Sigmoid colon (tissue), 7 donors: Measurements from ENCODE around the gene DNAJB7. TPM values are rescaled to one million over a fixed set of nuclear protein-coding genes. Genes with fewer than 3 reads are reported as not detected.
"Not testable (repeated sequence)": the region's sequence is repeated elsewhere in the genome, so short reads cannot be mapped to it uniquely, and the experiment has no call there.

Source experiments
- DNase-seq: peaks from one replicate; pipeline ENCODE4 v3.0.0-alpha.2; 2019
- H3K27ac ChIP-seq, 4 donors: fragments of 200-600 bp; sonication (generic); one replicate each; pipeline ENCODE4 v1.5.1; 2016 to 2019; ENCODE audit warnings: mild to moderate bottlenecking in 1 of 4
- H3K27me3 ChIP-seq, 3 donors: fragments of 200-600 bp; sonication (generic); one replicate each; pipeline ENCODE4 v1.5.1; 2019; ENCODE audit warnings: mild to moderate bottlenecking in 1 of 3
- H3K36me3 ChIP-seq, 4 donors: fragments of 200-600 bp; sonication (generic); one replicate each; pipeline ENCODE4 v1.5.1; 2016 to 2019
- H3K4me1 ChIP-seq, 4 donors: fragments of 200-600 bp; sonication (generic); one replicate each; pipeline ENCODE4 v1.5.1; 2017 to 2019
- H3K4me3 ChIP-seq, 4 donors: fragments of 200-600 bp; sonication (generic); one replicate each; pipeline ENCODE4 v1.5.1; 2017 to 2019; ENCODE audit warnings: mild to moderate bottlenecking in 2 of 4, moderate library complexity in 1 of 4
- H3K9me3 ChIP-seq, 4 donors: fragments of 200-600 bp in 3 of 4; sonication (generic) in 3 of 4; one replicate each; pipeline versions ENCODE4 v1.5.1 to v1.6.1; 2013 to 2019
- EP300 ChIP-seq, 4 donors: sonication (generic); formaldehyde crosslinking; IDR thresholded peaks; one replicate each; pipeline ENCODE4 v1.6.1; 2017; ENCODE audit warnings: antibody characterized with exemption in 4 of 4
- POLR2A ChIP-seq, 2 donors: fragments of 450-650 bp; IDR thresholded peaks; one replicate each; pipeline ENCODE4 v1.6.1; 2016; ENCODE audit warnings: antibody characterized with exemption in 2 of 2, mild to moderate bottlenecking in 2 of 2, moderate library complexity in 2 of 2
- POLR2AphosphoS5 ChIP-seq, 4 donors: sonication (generic); formaldehyde crosslinking; IDR thresholded peaks; one replicate each; pipeline ENCODE4 v1.6.1; 2017; ENCODE audit warnings: antibody characterized with exemption in 4 of 4
- WGBS, 2 donors: extraction: QIAGEN DNeasy Blood & Tissue Kit; methylation state at CpG; one replicate each; pipeline ENCODE4 v1.1.7; 2013; 5-methylcytosine and 5-hydroxymethylcytosine counted together
- intact Hi-C: fragments of 100-400 bp; cut with DNase I; formaldehyde crosslinking; loops from one replicate; pipeline ENCODE4 v1.15.1; 2023
- polyA plus RNA-seq, 3 donors: library from polyadenylated mRNA; stranded (reverse); fragments of 200-250 nt; gene quantifications; one replicate each; pipeline ENCODE4 v1.2.3, GENCODE V29; 2013
- total RNA-seq, 4 donors: library from RNA; depleted of rRNA; stranded (reverse); fragments of >200 nt; gene quantifications; one replicate each; pipeline ENCODE4 v1.1.0, GENCODE V29; 2016
- TF ChIP-seq, protein P1 (sequence below), 4 experiments: fragments of 450-650 bp in 3 of 4; fragments of 200-600 bp in 1 of 4; IDR thresholded peaks; one replicate each; pipeline ENCODE4 v1.5.1; 2016 to 2019; ENCODE audit warnings: antibody characterized with exemption in 4 of 4, mild to moderate bottlenecking in 3 of 4, moderate library complexity in 2 of 4
- donor health status: healthy with polysubstance abuse.
- donor health status: Bipolar disorder and iron deficiency.
- donor health status: healthy.

DNAJB7 gene
- total and polyA plus RNA-seq, 7 donors, result 0.07 to 0.60 TPM; not detected in 5

DNA sequence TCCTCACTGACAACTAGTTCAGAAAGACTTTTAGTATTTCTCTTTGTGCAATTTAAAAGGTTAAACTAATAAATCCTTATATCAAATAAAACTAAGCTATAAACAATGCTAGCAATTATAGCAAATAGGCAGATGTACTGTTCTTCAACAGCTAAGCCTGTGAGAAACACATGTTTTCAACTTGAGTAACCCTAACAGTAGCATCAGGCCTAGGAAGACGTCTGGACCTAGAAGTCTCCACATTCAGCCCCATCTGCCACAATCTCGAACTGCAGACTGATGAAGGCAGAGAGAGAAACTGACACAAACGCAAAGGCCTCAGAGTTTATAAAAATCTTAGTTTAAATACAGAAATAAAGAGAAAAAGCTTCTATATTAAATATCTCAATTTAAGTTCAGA lies 8.0 kb downstream of the DNAJB7 start:
- 20 to 49% methylated on average over 3 of the region's 3 CpGs for WGBS, 2 donors
- Histone ChIP-seq H3K27ac (peak overlapping the region in 3 of 4 donors; percentile 35 to 99 (median 95)), H3K36me3 (peaks cover 0 to 16% (median 1%) of the 10 kb centered on the region in 4 donors), H3K27me3 (no peaks in the 10 kb centered on the region), H3K4me3 (peak overlapping the region in 1 of 4 donors; percentile 82), H3K4me1 (peaks cover 0 to 54% (median 53%) of the 10 kb centered on the region in 4 donors), H3K9me3 (no peaks in the 10 kb centered on the region)
- intact Hi-C loops, result loop anchor here (10.0 kb wide), 1 partner anchor 771 kb away; the partner anchor contains the start of genes DESI1 and XRCC6
- no peak for TF ChIP-seq POLR2AphosphoS5 (IDR thresholded peaks at IDR 0.05)
- TF ChIP-seq, protein P1, sequence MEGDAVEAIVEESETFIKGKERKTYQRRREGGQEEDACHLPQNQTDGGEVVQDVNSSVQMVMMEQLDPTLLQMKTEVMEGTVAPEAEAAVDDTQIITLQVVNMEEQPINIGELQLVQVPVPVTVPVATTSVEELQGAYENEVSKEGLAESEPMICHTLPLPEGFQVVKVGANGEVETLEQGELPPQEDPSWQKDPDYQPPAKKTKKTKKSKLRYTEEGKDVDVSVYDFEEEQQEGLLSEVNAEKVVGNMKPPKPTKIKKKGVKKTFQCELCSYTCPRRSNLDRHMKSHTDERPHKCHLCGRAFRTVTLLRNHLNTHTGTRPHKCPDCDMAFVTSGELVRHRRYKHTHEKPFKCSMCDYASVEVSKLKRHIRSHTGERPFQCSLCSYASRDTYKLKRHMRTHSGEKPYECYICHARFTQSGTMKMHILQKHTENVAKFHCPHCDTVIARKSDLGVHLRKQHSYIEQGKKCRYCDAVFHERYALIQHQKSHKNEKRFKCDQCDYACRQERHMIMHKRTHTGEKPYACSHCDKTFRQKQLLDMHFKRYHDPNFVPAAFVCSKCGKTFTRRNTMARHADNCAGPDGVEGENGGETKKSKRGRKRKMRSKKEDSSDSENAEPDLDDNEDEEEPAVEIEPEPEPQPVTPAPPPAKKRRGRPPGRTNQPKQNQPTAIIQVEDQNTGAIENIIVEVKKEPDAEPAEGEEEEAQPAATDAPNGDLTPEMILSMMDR (IDR thresholded peaks at IDR 0.05), result no peak
- DNase-seq, result no peak

- WGBS, 2 donors, result 64 to 77% methylated on average over 1 of the region's 1 CpG
Observed at GRCh38 chr22:40853333-40853732, 8.6 kb downstream of the DNAJB7 start.

GRCh38 chr22:40845816-40846215 lies 16.1 kb downstream of the DNAJB7 start:
- H3K27me3 ChIP-seq, H3K27ac ChIP-seq, DNase-seq, H3K4me3 ChIP-seq, H3K9me3 ChIP-seq: not testable (repeated sequence)
- intact Hi-C loops, result loop anchor here (10.0 kb wide), 1 partner anchor 289 kb away; no protein-coding TSS in a partner anchor
- Histone ChIP-seq H3K4me1 (peaks cover 0 to 15% (median 9%) of the 10 kb centered on the region in 4 donors), H3K36me3 (peaks cover 0 to 97% (median 42%) of the 10 kb centered on the region in 4 donors)
- 91 to 94% methylated on average over 11 of the region's 11 CpGs for WGBS, 2 donors

More at GRCh38 chr22:40853333-40853732, 8.6 kb downstream of the DNAJB7 start:
- H3K4me1 ChIP-seq, result peaks cover 0 to 51% (median 48%) of the 10 kb centered on the region in 4 donors
- peak overlapping the region in 1 of 4 donors; percentile 82 for H3K4me3 ChIP-seq
- H3K27me3 ChIP-seq, result no peaks in the 10 kb centered on the region
- TF ChIP-seq, protein P1 (IDR thresholded peaks at IDR 0.05), result no peak
- TF ChIP-seq POLR2AphosphoS5 (IDR thresholded peaks at IDR 0.05) (no peak), EP300 (IDR thresholded peaks at IDR 0.05) (no peak), POLR2A (IDR thresholded peaks at IDR 0.05) (no peak)
- H3K9me3 ChIP-seq, result no peaks in the 10 kb centered on the region
- no peak for DNase-seq
- H3K27ac ChIP-seq, result peak overlapping the region in 2 of 4 donors; percentile 95 to 99
- intact Hi-C loops, result loop anchor here (10.0 kb wide), 1 partner anchor 771 kb away; the partner anchor contains the start of genes DESI1 and XRCC6
- peaks cover 0 to 22% (median 4%) of the 10 kb centered on the region in 4 donors for H3K36me3 ChIP-seq

DNA sequence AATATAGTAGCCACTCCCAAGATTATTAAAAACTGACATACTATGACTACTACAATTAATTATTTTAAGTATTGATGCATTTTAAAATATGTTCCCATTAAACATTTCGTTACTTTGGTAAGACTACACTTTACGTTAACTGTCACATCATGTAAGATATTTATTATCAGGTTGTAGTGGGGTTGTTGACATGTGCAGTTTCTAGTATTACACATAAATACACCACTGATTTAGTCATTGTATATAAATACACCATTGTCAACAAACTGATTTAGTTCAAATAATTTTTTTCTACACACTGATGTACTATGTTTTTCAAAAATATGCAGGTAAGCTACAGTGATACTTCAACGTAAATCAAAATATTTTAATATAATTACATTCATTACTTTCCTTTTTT lies 17.0 kb downstream of the DNAJB7 start:
- H3K36me3 ChIP-seq, result peaks cover 4 to 100% (median 46%) of the 10 kb centered on the region in 4 donors
- no peak overlapping the region for H3K27ac ChIP-seq
- TF ChIP-seq, protein P1 (IDR thresholded peaks at IDR 0.05), result no peak
- no peak for DNase-seq
- no peaks in the 10 kb centered on the region for H3K9me3 ChIP-seq
- peaks cover 0 to 15% (median 9%) of the 10 kb centered on the region in 4 donors for H3K4me1 ChIP-seq
- H3K27me3 ChIP-seq, result no peaks in the 10 kb centered on the region
- intact Hi-C loops, result loop anchor here (10.0 kb wide), 1 partner anchor 290 kb away; no protein-coding TSS in a partner anchor
- H3K4me3 ChIP-seq, result no peak overlapping the region
- WGBS, 2 donors, result 92 to 98% methylated on average over 3 of the region's 3 CpGs

- WGBS, 2 donors, result 71 to 83% methylated on average over 3 of the region's 3 CpGs
- no peak for TF ChIP-seq POLR2A (IDR thresholded peaks at IDR 0.05)
- TF ChIP-seq POLR2AphosphoS5 (IDR thresholded peaks at IDR 0.05), result no peak
- no peak for TF ChIP-seq EP300 (IDR thresholded peaks at IDR 0.05)
- TF ChIP-seq, protein P1 (IDR thresholded peaks at IDR 0.05), result no peak
- Histone ChIP-seq H3K27ac (no peak overlapping the region), H3K9me3 (peaks cover 0 to 3% (median 0%) of the 10 kb centered on the region in 4 donors), H3K4me1 (peaks cover 0 to 15% (median 9%) of the 10 kb centered on the region in 4 donors), H3K27me3 (no peaks in the 10 kb centered on the region), H3K4me3 (no peak overlapping the region), H3K36me3 (peaks cover 21 to 99% (median 42%) of the 10 kb centered on the region in 4 donors)
- DNase-seq, result no peak
- intact Hi-C loops, result no loop called here
Observed at GRCh38 chr22:40838486-40838885, 23.4 kb downstream of the DNAJB7 start.
